ENCODE results near the gene DUOX2. TPM values are rescaled to one million over a fixed set of nuclear protein-coding genes. Genes with fewer than 3 reads are reported as not detected.

The DUOX2 gene
- total RNA-seq, 4 donors from 2014 or later: 5.0 to 50.7 (median 22.6) TPM

DNA sequence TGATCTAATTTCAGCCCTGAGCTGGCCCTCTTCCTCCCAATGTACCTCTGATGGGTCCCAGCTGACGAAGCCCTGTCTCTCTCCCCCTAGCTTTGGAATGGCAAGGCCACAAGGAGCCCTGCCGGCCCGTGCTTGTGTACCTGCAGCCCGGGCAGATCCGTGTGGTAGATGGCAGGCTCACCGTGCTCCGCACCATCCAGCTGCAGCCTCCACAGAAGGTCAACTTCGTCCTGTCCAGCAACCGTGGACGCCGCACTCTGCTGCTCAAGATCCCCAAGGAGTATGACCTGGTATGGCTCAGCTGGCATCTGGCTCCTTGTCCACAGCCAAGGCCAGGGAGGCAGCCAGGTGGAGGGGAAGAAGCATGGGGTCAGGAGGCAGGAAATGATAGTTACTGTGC is 30.0 kb upstream of the DUOX2 start:
- Histone ChIP-seq H3K4me1 (peaks cover 0 to 43% (median 10%) of the 10 kb centered on the region in 3 donors), H3K9me3 (no peaks in the 10 kb centered on the region), H3K36me3 (peaks cover 0 to 92% (median 5%) of the 10 kb centered on the region in 3 donors), H3K27me3 (peaks cover 0 to 19% (median 0%) of the 10 kb centered on the region in 4 donors), H3K27ac (no peak overlapping the region), H3K4me3 (no peak overlapping the region)
- WGBS, 2 donors: 89% methylated on average over 5 of the region's 11 CpGs; no CpG with 5 or more reads in 1 of the 2 donors
- no peak for DNase-seq
- no peak for TF ChIP-seq POLR2A (IDR thresholded peaks at IDR 0.05)
- TF ChIP-seq, protein P1, sequence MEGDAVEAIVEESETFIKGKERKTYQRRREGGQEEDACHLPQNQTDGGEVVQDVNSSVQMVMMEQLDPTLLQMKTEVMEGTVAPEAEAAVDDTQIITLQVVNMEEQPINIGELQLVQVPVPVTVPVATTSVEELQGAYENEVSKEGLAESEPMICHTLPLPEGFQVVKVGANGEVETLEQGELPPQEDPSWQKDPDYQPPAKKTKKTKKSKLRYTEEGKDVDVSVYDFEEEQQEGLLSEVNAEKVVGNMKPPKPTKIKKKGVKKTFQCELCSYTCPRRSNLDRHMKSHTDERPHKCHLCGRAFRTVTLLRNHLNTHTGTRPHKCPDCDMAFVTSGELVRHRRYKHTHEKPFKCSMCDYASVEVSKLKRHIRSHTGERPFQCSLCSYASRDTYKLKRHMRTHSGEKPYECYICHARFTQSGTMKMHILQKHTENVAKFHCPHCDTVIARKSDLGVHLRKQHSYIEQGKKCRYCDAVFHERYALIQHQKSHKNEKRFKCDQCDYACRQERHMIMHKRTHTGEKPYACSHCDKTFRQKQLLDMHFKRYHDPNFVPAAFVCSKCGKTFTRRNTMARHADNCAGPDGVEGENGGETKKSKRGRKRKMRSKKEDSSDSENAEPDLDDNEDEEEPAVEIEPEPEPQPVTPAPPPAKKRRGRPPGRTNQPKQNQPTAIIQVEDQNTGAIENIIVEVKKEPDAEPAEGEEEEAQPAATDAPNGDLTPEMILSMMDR (IDR thresholded peaks at IDR 0.05): no peak
- intact Hi-C loops (cut with DNase I): no loop called here

DNA sequence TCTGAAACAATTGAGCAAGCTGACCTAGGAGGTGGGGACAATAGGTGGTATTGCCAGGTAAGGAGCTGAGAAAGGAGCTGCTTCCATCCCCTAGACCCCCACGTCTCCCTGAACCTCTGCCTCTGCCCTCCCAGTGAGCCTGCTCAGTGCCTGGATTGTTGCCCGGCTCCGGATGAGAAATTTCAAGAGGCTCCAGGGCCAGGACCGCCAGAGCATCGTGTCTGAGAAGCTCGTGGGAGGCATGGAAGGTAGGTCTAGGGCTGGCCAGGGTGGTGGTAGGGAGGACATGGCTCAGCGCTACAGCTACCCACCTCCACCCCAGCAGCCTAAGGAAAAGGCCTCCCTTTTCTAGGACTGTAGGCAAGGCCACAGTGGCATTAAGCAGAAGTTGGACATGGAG is 29.1 kb upstream of the DUOX2 start:
- peaks cover 0 to 34% (median 3%) of the 10 kb centered on the region in 3 donors for H3K4me1 ChIP-seq
- H3K27ac ChIP-seq: no peak overlapping the region
- H3K9me3 ChIP-seq: no peaks in the 10 kb centered on the region
- DNase-seq: no peak
- intact Hi-C loops (cut with DNase I): no loop called here
- no peak for TF ChIP-seq POLR2A (IDR thresholded peaks at IDR 0.05)
- peaks cover 0 to 95% (median 5%) of the 10 kb centered on the region in 3 donors for H3K36me3 ChIP-seq
- WGBS, 2 donors: 100% methylated on average over 1 of the region's 7 CpGs; no CpG with 5 or more reads in 1 of the 2 donors
- peaks cover 0 to 27% (median 0%) of the 10 kb centered on the region in 4 donors for H3K27me3 ChIP-seq
- H3K4me3 ChIP-seq: no peak overlapping the region

DNA sequence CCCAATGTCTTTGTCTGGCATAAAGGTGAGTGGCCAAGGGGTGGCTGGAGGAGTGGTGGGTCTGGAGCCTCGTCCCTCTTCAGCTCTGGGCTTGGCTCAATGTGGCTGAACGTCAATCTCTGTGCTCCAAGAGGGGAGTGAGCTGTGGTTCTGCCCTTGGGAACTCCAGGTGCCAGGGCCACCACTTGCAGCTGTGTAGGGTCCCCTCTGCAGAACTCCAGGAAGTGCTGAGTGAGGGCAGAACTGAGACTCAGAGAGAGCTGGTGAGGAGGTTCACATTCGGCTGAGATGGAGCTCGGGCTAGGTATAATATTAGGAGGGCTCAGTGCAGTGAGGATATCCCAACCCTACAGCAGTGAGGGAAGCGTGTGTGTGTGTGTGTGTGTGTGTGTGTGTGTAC is 27.4 kb upstream of the DUOX2 start:
- no peaks in the 10 kb centered on the region for H3K9me3 ChIP-seq
- peaks cover 0 to 96% (median 5%) of the 10 kb centered on the region in 3 donors for H3K36me3 ChIP-seq
- DNase-seq: no peak
- 60 to 69% methylated on average over 1 to 2 of the region's 5 CpGs for WGBS, 2 donors
- TF ChIP-seq, protein P1 (IDR thresholded peaks at IDR 0.05): no peak
- TF ChIP-seq POLR2A (IDR thresholded peaks at IDR 0.05): no peak
- intact Hi-C loops (cut with DNase I): no loop called here
- no peak overlapping the region for H3K27ac ChIP-seq
- H3K4me3 ChIP-seq: no peak overlapping the region
- peaks cover 0 to 38% (median 0%) of the 10 kb centered on the region in 4 donors for H3K27me3 ChIP-seq
- peaks cover 0 to 18% (median 0%) of the 10 kb centered on the region in 3 donors for H3K4me1 ChIP-seq

DNA sequence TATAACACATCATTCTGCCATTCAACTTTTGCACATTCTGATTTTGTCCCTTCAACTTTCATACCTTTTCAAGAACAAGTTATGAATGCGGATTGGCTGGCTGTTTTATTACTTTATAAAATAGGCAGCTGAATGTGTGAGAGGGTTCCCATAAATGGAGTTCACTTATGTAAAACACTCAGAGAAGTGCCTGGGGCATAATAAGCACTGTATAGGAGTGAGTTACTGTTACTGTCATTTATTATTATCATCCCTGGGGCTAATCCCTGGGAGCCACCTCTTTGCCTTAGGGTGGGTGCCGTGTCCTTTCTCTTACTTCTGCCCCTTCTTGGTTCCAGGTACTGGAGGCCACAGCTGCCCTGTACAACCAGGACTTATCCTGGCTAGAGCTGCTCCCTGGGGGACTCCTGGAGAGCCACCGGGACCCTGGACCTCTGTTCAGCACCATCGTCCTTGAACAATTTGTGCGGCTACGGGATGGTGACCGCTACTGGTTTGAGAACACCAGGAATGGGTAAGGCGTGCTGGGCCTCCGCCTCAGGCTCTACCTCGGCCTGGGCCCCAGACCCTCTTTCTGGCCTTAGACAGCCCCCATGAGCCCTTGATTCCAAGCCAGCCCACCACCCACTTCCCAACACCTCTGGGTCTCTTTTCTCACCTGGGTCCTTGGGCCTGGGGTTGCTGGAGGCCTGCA is 26.7 kb upstream of the DUOX2 start:
- Histone ChIP-seq H3K27ac (no peak overlapping the region), H3K4me3 (no peak overlapping the region), H3K4me1 (peaks cover 0 to 11% (median 0%) of the 10 kb centered on the region in 3 donors), H3K9me3 (no peaks in the 10 kb centered on the region), H3K27me3 (peaks cover 0 to 44% (median 0%) of the 10 kb centered on the region in 4 donors), H3K36me3 (peaks cover 0 to 99% (median 5%) of the 10 kb centered on the region in 3 donors)
- no peak for DNase-seq
- intact Hi-C loops (cut with DNase I): no loop called here
- 89 to 91% methylated on average over 3 to 8 of the region's 10 CpGs for WGBS, 2 donors
- TF ChIP-seq POLR2A (IDR thresholded peaks at IDR 0.05): no peak
- TF ChIP-seq, protein P1 (IDR thresholded peaks at IDR 0.05): no peak

DNA sequence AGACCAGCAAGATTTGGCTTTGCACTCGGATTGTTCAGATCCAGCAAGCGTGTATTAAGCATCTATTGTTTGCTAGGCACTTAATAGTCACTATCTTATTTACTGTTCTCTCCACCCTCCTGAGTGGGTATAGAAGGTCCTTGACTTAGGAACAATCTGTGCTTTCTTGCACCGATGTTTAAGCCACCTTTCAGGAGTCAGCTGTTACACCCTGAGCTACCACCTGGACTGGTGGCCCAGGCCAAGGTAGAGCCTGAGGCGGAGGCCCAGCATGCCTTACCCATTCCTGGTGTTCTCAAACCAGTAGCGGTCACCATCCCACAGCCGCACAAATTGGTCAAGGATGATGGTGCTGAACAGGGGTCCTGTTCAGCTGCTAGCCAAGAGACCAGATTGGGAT is 25.8 kb upstream of the DUOX2 start:
- Histone ChIP-seq H3K4me3 (no peak overlapping the region), H3K27me3 (peaks cover 0 to 51% (median 0%) of the 10 kb centered on the region in 4 donors), H3K9me3 (no peaks in the 10 kb centered on the region), H3K27ac (no peak overlapping the region), H3K4me1 (peaks cover 0 to 10% (median 5%) of the 10 kb centered on the region in 3 donors), H3K36me3 (peaks cover 0 to 97% (median 10%) of the 10 kb centered on the region in 3 donors)
- 80 to 85% methylated on average over 6 of the region's 6 CpGs for WGBS, 2 donors
- no peak for TF ChIP-seq POLR2A (IDR thresholded peaks at IDR 0.05)
- TF ChIP-seq, protein P1 (IDR thresholded peaks at IDR 0.05): no peak
- intact Hi-C loops (cut with DNase I): no loop called here
- no peak for DNase-seq

All from esophagus squamous epithelium (tissue), 5 donors.